ENCODE results near the gene FGF5.

GRCh38 chr4:80231180-80231579 lies 35.3 kb upstream of the FGF5 start:
- TF ChIP-seq POLR2A (IDR thresholded peaks at IDR 0.05): no peak
- TF ChIP-seq CTCF (IDR thresholded peaks at IDR 0.05): no peak
